ENCODE measurements around the gene DNAH1. TPM values are rescaled to one million over a fixed set of nuclear protein-coding genes. Genes with fewer than 3 reads are reported as not detected.

DNAH1 gene
- total RNA-seq, 1 experiment from 2014 or later, result 2.4 TPM

GRCh38 chr3:52436500-52437149 is 120.5 kb downstream of the DNAH1 start:
- intact Hi-C loops (cut with micrococcal nuclease; ENCODE audit: unreplicated experiment), result no loop called here
- in situ Hi-C loops (cut with HindIII; ENCODE audit: low pct_unique_long_range_greater_than_20kb, low sequenced_read_pairs), result no loop called here
- TF ChIP-seq POLR2AphosphoS5 (IDR thresholded peaks at IDR 0.05; ENCODE audit: low read depth, low read length) (no peak), CTCF (IDR thresholded peaks at IDR 0.05) (no peak), TCF7L2 (IDR thresholded peaks at IDR 0.05; ENCODE audit: low read depth, low read length) (no peak), SIN3A (IDR thresholded peaks at IDR 0.05; ENCODE audit: borderline replicate concordance, insufficient read depth, low read depth, low read length) (no peak), REST (IDR thresholded peaks at IDR 0.05; ENCODE audit: insufficient read depth in 1 of 2, low read depth in 2 of 2, low read length in 1 of 2) (no peak)
- Histone ChIP-seq H3K4me1 (ENCODE audit: control insufficient read depth, insufficient read depth, low read length) (no peaks in the 10 kb centered on the region), H3K27ac (ENCODE audit: low read length) (no peak overlapping the region), H3K4me3 (ENCODE audit: low read depth in 2 of 2, low read length in 2 of 2) (no peak overlapping the region), H3K9me3 (ENCODE audit: control insufficient read depth, insufficient read depth, low read depth, low read length) (no peaks in the 10 kb centered on the region), H3K36me3 (ENCODE audit: control insufficient read depth, insufficient read depth, low read length) (no peaks in the 10 kb centered on the region), H3K27me3 (ENCODE audit: control insufficient read depth, insufficient read depth, low read length) (no peaks in the 10 kb centered on the region)
- POLR2A ChIA-PET, result no interaction called here
- ATAC-seq, result no peak
- BruUV-seq (replicated peaks), result no TSS peak
- DNase-seq (ENCODE audit: low read depth, low spot score), result no peak
- CTCF ChIA-PET, result no interaction called here

GRCh38 chr3:52437326-52438103 is 121.4 kb downstream of the DNAH1 start:
- Histone ChIP-seq H3K27ac (ENCODE audit: low read length) (no peak overlapping the region), H3K4me3 (ENCODE audit: low read depth in 2 of 2, low read length in 2 of 2) (no peak overlapping the region), H3K4me1 (ENCODE audit: control insufficient read depth, insufficient read depth, low read length) (no peaks in the 10 kb centered on the region), H3K36me3 (ENCODE audit: control insufficient read depth, insufficient read depth, low read length) (no peaks in the 10 kb centered on the region), H3K9me3 (ENCODE audit: control insufficient read depth, insufficient read depth, low read depth, low read length) (no peaks in the 10 kb centered on the region), H3K27me3 (ENCODE audit: control insufficient read depth, insufficient read depth, low read length) (no peaks in the 10 kb centered on the region)
- ChIA-PET CTCF (interaction anchor here (0.7 kb wide), 1 partner anchor 197 kb away, joined by 3 read pairs; no protein-coding TSS in a partner anchor), POLR2A (no interaction called here)
- TF ChIP-seq TCF7L2 (IDR thresholded peaks at IDR 0.05; ENCODE audit: low read depth, low read length), result no peak
- TF ChIP-seq SIN3A (IDR thresholded peaks at IDR 0.05; ENCODE audit: borderline replicate concordance, insufficient read depth, low read depth, low read length), result no peak
- no peak for TF ChIP-seq REST (IDR thresholded peaks at IDR 0.05; ENCODE audit: insufficient read depth in 1 of 2, low read depth in 2 of 2, low read length in 1 of 2)
- no peak for TF ChIP-seq POLR2AphosphoS5 (IDR thresholded peaks at IDR 0.05; ENCODE audit: low read depth, low read length)
- TF ChIP-seq CTCF (IDR thresholded peaks at IDR 0.05), result no peak
- no peak for ATAC-seq
- BruUV-seq (replicated peaks), result no TSS peak
- in situ Hi-C loops (cut with HindIII; ENCODE audit: low pct_unique_long_range_greater_than_20kb, low sequenced_read_pairs) (no loop called here), intact Hi-C loops (cut with micrococcal nuclease; ENCODE audit: unreplicated experiment) (no loop called here)
- no peak for DNase-seq (ENCODE audit: low read depth, low spot score)

Measured in Panc1 (cell line).